ENCODE measurements around the gene ADPGK. TPM values are rescaled to one million over a fixed set of nuclear protein-coding genes. Genes with fewer than 3 reads are reported as not detected.

The ADPGK gene
- total RNA-seq, 1 experiment from 2014 or later: 54.8 TPM

DNA sequence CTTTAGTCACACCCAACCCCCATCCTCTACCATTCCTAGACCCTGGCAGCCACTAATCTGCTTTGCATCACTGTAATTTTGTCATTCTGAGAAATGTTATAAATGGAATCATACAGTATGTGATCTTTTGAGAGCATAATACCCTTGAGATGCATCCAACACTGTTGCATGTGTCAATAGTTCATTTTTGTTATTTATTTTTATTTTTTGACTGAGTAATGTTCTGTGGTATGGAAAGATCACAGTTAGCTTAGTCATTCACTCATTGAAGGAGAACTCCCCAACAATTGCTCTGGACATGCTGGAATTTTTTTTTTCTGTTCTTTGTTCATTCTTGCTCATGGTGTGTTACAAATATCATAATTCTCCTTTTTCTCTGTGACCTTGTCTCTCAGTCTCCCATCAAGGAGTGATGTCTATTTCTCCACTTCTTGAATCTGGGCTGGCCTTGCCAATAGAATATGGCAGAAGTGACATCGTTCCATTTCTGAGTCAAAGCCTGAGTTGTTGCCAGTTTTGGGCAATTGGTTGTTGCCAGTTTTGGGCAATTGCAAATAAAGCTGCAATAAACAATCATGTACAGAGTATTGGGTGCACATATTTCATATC is 6.8 kb upstream of the ADPGK start:
- H3K9me3 ChIP-seq (ENCODE audit: control insufficient read depth, low read depth, low read length): no peaks in the 10 kb centered on the region
- no peak overlapping the region for H2BK12ac ChIP-seq (ENCODE audit: insufficient read length, low read depth, low read length)
- H3T11ph ChIP-seq (ENCODE audit: low read length): no peak overlapping the region
- Mint-ChIP-seq H3K9me3 (no peaks in the 10 kb centered on the region; a peak in 1 of 5 replicates), H3K4me3 (no peak overlapping the region), H3K27me3 (ENCODE audit: low read depth) (peaks cover 13% of the 10 kb centered on the region), H3K4me1 (0 out of 4 replicates have a peak, but pooled peaks cover 0 to under 1% of the 10 kb centered on the region in 2 experiments), H3K36me3 (ENCODE audit: insufficient read depth in 1 of 3, low read depth in 3 of 3) (no peaks in the 10 kb centered on the region), H3K27ac (no peak overlapping the region)
- H3K4ac ChIP-seq (ENCODE audit: low read depth, low read length): no peak overlapping the region
- H2AFZ ChIP-seq (ENCODE audit: low read length): no peak overlapping the region
- H3K79me1 ChIP-seq (ENCODE audit: insufficient read depth, low read depth, low read length, poor library complexity, severe bottlenecking): no peaks in the 10 kb centered on the region
- no peaks in the 10 kb centered on the region for H3K79me2 ChIP-seq (ENCODE audit: insufficient read depth, low read length)
- no peak overlapping the region for H2BK15ac ChIP-seq (ENCODE audit: low read depth, low read length)
- H4K5ac ChIP-seq (ENCODE audit: insufficient read length, low read depth, low read length): no peak overlapping the region
- H3K23ac ChIP-seq (ENCODE audit: insufficient read length, low read depth, low read length): no peak overlapping the region
- H2BK5ac ChIP-seq (ENCODE audit: insufficient read length, low read length): no peak overlapping the region
- DNase-seq: no peak
- no peak overlapping the region for H4K8ac ChIP-seq (replicated peaks; ENCODE audit: insufficient read length, low read depth, low read length)
- no peaks in the 10 kb centered on the region for H3K23me2 ChIP-seq (ENCODE audit: insufficient read length, low read depth, low read length, poor library complexity, severe bottlenecking)
- H2AK5ac ChIP-seq (ENCODE audit: insufficient read length, low read length): no peak overlapping the region
- no peaks in the 10 kb centered on the region for H3K27me3 ChIP-seq (ENCODE audit: insufficient read depth, low read length)
- no peak overlapping the region for H3K4me2 ChIP-seq (ENCODE audit: insufficient read depth, insufficient read length, low read length)
- no peak overlapping the region for H3K9ac ChIP-seq (ENCODE audit: extremely low read depth, insufficient read length, low read length)
- no peak overlapping the region for H4K91ac ChIP-seq (ENCODE audit: insufficient read length, low read depth, low read length)
- H2BK20ac ChIP-seq (ENCODE audit: low read depth, low read length, poor library complexity, severe bottlenecking): no peak overlapping the region
- TF ChIP-seq, protein P1, sequence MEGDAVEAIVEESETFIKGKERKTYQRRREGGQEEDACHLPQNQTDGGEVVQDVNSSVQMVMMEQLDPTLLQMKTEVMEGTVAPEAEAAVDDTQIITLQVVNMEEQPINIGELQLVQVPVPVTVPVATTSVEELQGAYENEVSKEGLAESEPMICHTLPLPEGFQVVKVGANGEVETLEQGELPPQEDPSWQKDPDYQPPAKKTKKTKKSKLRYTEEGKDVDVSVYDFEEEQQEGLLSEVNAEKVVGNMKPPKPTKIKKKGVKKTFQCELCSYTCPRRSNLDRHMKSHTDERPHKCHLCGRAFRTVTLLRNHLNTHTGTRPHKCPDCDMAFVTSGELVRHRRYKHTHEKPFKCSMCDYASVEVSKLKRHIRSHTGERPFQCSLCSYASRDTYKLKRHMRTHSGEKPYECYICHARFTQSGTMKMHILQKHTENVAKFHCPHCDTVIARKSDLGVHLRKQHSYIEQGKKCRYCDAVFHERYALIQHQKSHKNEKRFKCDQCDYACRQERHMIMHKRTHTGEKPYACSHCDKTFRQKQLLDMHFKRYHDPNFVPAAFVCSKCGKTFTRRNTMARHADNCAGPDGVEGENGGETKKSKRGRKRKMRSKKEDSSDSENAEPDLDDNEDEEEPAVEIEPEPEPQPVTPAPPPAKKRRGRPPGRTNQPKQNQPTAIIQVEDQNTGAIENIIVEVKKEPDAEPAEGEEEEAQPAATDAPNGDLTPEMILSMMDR (conservative IDR thresholded peaks at IDR 0.05): no peak
- H3K18ac ChIP-seq (ENCODE audit: insufficient read length, low read depth, low read length): no peak overlapping the region
- H4K20me1 ChIP-seq (ENCODE audit: control insufficient read depth, insufficient read depth, insufficient read length): no peaks in the 10 kb centered on the region
- no CpG with 5 or more reads among the region's 1 CpG for WGBS (ENCODE audit: extremely low coverage, insufficient read length, low lambda C conversion rate)
- no peak overlapping the region for H3K27ac ChIP-seq (ENCODE audit: insufficient read length, low read depth, low read length)
- H3K4me1 ChIP-seq (ENCODE audit: insufficient read depth, low read length): no peaks in the 10 kb centered on the region
- H2BK120ac ChIP-seq (ENCODE audit: low read depth, low read length, poor library complexity, severe bottlenecking): no peak overlapping the region
- no peak overlapping the region for H3K56ac ChIP-seq (ENCODE audit: insufficient read length, low read depth, low read length)
- no peak overlapping the region for H3K14ac ChIP-seq (ENCODE audit: insufficient read depth, low read length)
